ENCODE results near the gene TPH2. TPM values are rescaled to one million over a fixed set of nuclear protein-coding genes. Genes with fewer than 3 reads are reported as not detected.

TPH2 gene
- polyA plus RNA-seq, 2 of the 4 experiments (the other 2 are of a cell fraction), result not detected

GRCh38 chr12:72036393-72036792, 97.7 kb downstream of the TPH2 start:
- TF ChIP-seq KDM5A (IDR thresholded peaks at IDR 0.05) (no peak), CEBPB (IDR thresholded peaks at IDR 0.05) (no peak), EHMT2 (IDR thresholded peaks at IDR 0.05; ENCODE audit: low read depth) (no peak)
- CTCF ChIA-PET, result interaction anchor here (1.2 kb wide), 1 partner anchor 19 kb away, joined by 3 read pairs; no protein-coding TSS in a partner anchor
- Histone ChIP-seq H3K4me3 (no peak overlapping the region), H3K4me1 (no peaks in the 10 kb centered on the region), H3K4me2 (no peak overlapping the region), H3K9me3 (no peaks in the 10 kb centered on the region), H3K27ac (no peak overlapping the region)
- 0% methylated on average over 1 of the region's 1 CpG for WGBS (ENCODE audit: missing lambda C conversion rate)
- POLR2A ChIA-PET, result no interaction called here
- ATAC-seq (no peak), DNase-seq (ENCODE audit: low read depth in 1 of 2, low spot score in 1 of 2) (no peak), FAIRE-seq (no peak)

- ATAC-seq (no peak), FAIRE-seq (no peak), DNase-seq (ENCODE audit: low read depth in 1 of 2, low spot score in 1 of 2) (no peak)
- CTCF ChIA-PET, result interaction anchor here (1.2 kb wide), 1 partner anchor 20 kb away, joined by 3 read pairs; no protein-coding TSS in a partner anchor
- H3K9me3 ChIP-seq, result no peaks in the 10 kb centered on the region
- no peaks in the 10 kb centered on the region for H3K4me1 ChIP-seq
- H3K27ac ChIP-seq, result no peak overlapping the region
- 0% methylated on average over 5 of the region's 5 CpGs for WGBS (ENCODE audit: missing lambda C conversion rate)
- no peak overlapping the region for H3K4me2 ChIP-seq
- POLR2A ChIA-PET, result no interaction called here
- TF ChIP-seq CBX8 (IDR thresholded peaks at IDR 0.05), result no peak
- TF ChIP-seq JUN (IDR thresholded peaks at IDR 0.05), result no peak
- TF ChIP-seq POLR2AphosphoS2 (conservative IDR thresholded peaks at IDR 0.05; ENCODE audit: low read length), result no peak
- TF ChIP-seq GATA3 (IDR thresholded peaks at IDR 0.05; ENCODE audit: borderline replicate concordance), result no peak
- TF ChIP-seq HES2 (IDR thresholded peaks at IDR 0.05), result no peak
- no peak for TF ChIP-seq HEYL (CRISPR knock-in tag; IDR thresholded peaks at IDR 0.05)
- TF ChIP-seq USF2 (IDR thresholded peaks at IDR 0.05), result no peak
- TF ChIP-seq, protein P1, sequence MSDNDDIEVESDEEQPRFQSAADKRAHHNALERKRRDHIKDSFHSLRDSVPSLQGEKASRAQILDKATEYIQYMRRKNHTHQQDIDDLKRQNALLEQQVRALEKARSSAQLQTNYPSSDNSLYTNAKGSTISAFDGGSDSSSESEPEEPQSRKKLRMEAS (IDR thresholded peaks at IDR 0.05), result no peak
- TF ChIP-seq, protein P2, sequence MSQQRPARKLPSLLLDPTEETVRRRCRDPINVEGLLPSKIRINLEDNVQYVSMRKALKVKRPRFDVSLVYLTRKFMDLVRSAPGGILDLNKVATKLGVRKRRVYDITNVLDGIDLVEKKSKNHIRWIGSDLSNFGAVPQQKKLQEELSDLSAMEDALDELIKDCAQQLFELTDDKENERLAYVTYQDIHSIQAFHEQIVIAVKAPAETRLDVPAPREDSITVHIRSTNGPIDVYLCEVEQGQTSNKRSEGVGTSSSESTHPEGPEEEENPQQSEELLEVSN (IDR thresholded peaks at IDR 0.05; ENCODE audit: borderline replicate concordance, low read depth), result no peak
- no peak overlapping the region for H3K4me3 ChIP-seq
These were observed 98.6 kb downstream of the TPH2 start for GRCh38 chr12:72037006-72037795.

DNA sequence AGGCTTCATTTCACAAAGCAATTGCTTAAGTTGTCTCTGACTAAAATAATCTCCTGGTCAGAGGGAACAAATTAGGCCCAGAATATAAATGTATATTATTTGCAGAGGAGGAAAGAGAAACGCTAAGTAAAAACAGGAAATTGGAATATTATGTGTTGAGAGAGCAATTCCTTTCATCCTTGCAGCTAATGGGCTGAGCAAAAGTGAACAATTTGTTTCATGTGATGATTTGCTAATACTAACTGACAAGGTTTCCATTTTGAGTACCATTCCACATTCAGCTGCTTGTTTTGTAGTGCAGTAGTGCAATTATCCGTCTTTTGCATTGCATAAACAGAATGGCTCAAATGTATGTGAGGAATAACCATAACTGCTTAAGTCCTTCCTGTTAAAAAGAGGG, 103.2 kb downstream of the TPH2 start:
- CTCF ChIA-PET, result interaction anchor here (1.0 kb wide), 1 partner anchor 24 kb away, joined by 3 read pairs; no protein-coding TSS in a partner anchor
- Histone ChIP-seq H3K4me3 (no peak overlapping the region), H3K4me1 (no peaks in the 10 kb centered on the region), H3K4me2 (no peak overlapping the region), H3K27ac (no peak overlapping the region), H3K9me3 (no peaks in the 10 kb centered on the region)
- no peak for DNase-seq (ENCODE audit: low read depth in 1 of 2, low spot score in 1 of 2)
- ATAC-seq, result no peak
- WGBS (ENCODE audit: missing lambda C conversion rate), result 19% methylated on average over 2 of the region's 2 CpGs
- POLR2A ChIA-PET, result no interaction called here
- FAIRE-seq, result no peak
- TF ChIP-seq MAZ (IDR thresholded peaks at IDR 0.05; ENCODE audit: borderline replicate concordance, low read depth, low read length) (no peak), ZC3H11A (IDR thresholded peaks at IDR 0.05) (no peak), CBX2 (IDR thresholded peaks at IDR 0.05; ENCODE audit: borderline replicate concordance, low read depth) (no peak), MAFK (IDR thresholded peaks at IDR 0.05; ENCODE audit: partially characterized antibody) (no peak), CBX8 (IDR thresholded peaks at IDR 0.05) (no peak), EHF (CRISPR knock-in tag; IDR thresholded peaks at IDR 0.05) (no peak), ESRRA (IDR thresholded peaks at IDR 0.05; ENCODE audit: borderline replicate concordance, low read length) (no peak), NFE2L2 (conservative IDR thresholded peaks at IDR 0.05; ENCODE audit: low read length) (no peak), USF2 (IDR thresholded peaks at IDR 0.05) (no peak), FOSL2 (IDR thresholded peaks at IDR 0.05) (no peak), FOSL2 (CRISPR knock-in tag; IDR thresholded peaks at IDR 0.05) (no peak), RARB (CRISPR knock-in tag; IDR thresholded peaks at IDR 0.05) (no peak), TP53 (CRISPR knock-in tag; IDR thresholded peaks at IDR 0.05) (no peak), RFX5 (IDR thresholded peaks at IDR 0.05) (no peak), KDM1A (IDR thresholded peaks at IDR 0.05; ENCODE audit: low read depth) (no peak), ZSCAN20 (CRISPR knock-in tag; IDR thresholded peaks at IDR 0.05) (no peak)
- TF ChIP-seq, protein P3, sequence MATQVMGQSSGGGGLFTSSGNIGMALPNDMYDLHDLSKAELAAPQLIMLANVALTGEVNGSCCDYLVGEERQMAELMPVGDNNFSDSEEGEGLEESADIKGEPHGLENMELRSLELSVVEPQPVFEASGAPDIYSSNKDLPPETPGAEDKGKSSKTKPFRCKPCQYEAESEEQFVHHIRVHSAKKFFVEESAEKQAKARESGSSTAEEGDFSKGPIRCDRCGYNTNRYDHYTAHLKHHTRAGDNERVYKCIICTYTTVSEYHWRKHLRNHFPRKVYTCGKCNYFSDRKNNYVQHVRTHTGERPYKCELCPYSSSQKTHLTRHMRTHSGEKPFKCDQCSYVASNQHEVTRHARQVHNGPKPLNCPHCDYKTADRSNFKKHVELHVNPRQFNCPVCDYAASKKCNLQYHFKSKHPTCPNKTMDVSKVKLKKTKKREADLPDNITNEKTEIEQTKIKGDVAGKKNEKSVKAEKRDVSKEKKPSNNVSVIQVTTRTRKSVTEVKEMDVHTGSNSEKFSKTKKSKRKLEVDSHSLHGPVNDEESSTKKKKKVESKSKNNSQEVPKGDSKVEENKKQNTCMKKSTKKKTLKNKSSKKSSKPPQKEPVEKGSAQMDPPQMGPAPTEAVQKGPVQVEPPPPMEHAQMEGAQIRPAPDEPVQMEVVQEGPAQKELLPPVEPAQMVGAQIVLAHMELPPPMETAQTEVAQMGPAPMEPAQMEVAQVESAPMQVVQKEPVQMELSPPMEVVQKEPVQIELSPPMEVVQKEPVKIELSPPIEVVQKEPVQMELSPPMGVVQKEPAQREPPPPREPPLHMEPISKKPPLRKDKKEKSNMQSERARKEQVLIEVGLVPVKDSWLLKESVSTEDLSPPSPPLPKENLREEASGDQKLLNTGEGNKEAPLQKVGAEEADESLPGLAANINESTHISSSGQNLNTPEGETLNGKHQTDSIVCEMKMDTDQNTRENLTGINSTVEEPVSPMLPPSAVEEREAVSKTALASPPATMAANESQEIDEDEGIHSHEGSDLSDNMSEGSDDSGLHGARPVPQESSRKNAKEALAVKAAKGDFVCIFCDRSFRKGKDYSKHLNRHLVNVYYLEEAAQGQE (IDR thresholded peaks at IDR 0.05), result no peak
- TF ChIP-seq, protein P4, sequence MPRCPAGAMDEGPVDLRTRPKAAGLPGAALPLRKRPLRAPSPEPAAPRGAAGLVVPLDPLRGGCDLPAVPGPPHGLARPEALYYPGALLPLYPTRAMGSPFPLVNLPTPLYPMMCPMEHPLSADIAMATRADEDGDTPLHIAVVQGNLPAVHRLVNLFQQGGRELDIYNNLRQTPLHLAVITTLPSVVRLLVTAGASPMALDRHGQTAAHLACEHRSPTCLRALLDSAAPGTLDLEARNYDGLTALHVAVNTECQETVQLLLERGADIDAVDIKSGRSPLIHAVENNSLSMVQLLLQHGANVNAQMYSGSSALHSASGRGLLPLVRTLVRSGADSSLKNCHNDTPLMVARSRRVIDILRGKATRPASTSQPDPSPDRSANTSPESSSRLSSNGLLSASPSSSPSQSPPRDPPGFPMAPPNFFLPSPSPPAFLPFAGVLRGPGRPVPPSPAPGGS (IDR thresholded peaks at IDR 0.05), result no peak
